ENCODE measurements around the gene TCL1B. TPM values are rescaled to one million over a fixed set of nuclear protein-coding genes. Genes with fewer than 3 reads are reported as not detected.

TCL1B gene
- total RNA-seq, 1 experiment from 2014 or later: not detected

DNA sequence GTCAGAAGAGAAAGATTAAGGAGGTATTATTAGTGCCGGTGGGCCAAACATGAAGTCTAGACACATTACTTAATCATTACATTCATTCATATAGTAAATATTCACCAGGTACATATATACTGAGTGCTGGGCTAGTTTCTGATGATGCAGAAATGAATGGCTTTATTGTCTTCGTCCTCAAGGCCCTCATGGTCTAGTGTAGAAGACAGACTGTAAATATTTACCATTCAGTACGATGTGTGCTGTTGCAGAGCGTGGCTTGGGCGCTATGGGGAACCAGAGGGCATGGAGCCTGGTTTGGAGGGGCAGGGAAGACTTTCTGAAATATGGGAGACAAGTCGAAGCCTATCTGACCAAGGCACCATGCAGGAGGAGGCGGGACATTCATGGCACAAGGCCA lies 37.0 kb upstream of the TCL1B start:
- Mint-ChIP-seq H3K36me3 (ENCODE audit: insufficient read depth, unreplicated experiment) (no peaks in the 10 kb centered on the region), H3K4me1 (ENCODE audit: insufficient read depth, unreplicated experiment) (no peaks in the 10 kb centered on the region), H3K27me3 (ENCODE audit: insufficient read depth, unreplicated experiment) (peaks cover 80% of the 10 kb centered on the region), H3K4me3 (ENCODE audit: unreplicated experiment) (no peak overlapping the region), H3K27ac (ENCODE audit: low read depth, unreplicated experiment) (no peak overlapping the region), H3K9me3 (ENCODE audit: unreplicated experiment) (no peaks in the 10 kb centered on the region)
- CTCF ChIA-PET: no interaction called here
- DNase-seq (ENCODE audit: unreplicated experiment): no peak
- intact Hi-C loops (cut with micrococcal nuclease): no loop called here
- TF ChIP-seq, protein P1, sequence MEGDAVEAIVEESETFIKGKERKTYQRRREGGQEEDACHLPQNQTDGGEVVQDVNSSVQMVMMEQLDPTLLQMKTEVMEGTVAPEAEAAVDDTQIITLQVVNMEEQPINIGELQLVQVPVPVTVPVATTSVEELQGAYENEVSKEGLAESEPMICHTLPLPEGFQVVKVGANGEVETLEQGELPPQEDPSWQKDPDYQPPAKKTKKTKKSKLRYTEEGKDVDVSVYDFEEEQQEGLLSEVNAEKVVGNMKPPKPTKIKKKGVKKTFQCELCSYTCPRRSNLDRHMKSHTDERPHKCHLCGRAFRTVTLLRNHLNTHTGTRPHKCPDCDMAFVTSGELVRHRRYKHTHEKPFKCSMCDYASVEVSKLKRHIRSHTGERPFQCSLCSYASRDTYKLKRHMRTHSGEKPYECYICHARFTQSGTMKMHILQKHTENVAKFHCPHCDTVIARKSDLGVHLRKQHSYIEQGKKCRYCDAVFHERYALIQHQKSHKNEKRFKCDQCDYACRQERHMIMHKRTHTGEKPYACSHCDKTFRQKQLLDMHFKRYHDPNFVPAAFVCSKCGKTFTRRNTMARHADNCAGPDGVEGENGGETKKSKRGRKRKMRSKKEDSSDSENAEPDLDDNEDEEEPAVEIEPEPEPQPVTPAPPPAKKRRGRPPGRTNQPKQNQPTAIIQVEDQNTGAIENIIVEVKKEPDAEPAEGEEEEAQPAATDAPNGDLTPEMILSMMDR (IDR thresholded peaks at IDR 0.05; ENCODE audit: unreplicated experiment): no peak
- POLR2A ChIA-PET: no interaction called here
- no TSS peak for BruUV-seq (replicated peaks)

DNA sequence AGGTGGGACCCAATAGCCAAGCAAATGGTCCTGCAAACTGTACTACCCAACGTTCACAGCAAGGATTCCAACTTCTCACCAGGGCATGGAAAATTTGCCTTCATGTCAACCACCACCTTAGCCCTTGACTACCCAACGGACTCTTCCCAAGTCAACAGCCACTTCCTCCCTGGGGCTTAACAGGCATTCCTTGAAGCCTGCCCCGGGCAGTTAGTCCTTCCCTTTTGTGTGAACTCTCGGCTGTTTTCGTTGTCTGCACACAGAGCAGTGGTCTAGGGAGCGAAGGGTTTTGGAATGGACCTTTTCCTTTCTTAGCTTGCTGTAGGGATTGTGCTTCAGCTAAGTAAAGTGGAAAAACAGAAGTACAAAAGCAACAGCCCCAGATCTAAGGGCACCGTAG lies 35.2 kb upstream of the TCL1B start:
- no peak for DNase-seq (ENCODE audit: unreplicated experiment)
- CTCF ChIA-PET: no interaction called here
- TF ChIP-seq, protein P1 (IDR thresholded peaks at IDR 0.05; ENCODE audit: unreplicated experiment): no peak
- no peak overlapping the region for H3K27ac Mint-ChIP-seq (ENCODE audit: low read depth, unreplicated experiment)
- H3K9me3 Mint-ChIP-seq (ENCODE audit: unreplicated experiment): no peaks in the 10 kb centered on the region
- H3K27me3 Mint-ChIP-seq (ENCODE audit: insufficient read depth, unreplicated experiment): peaks cover 90% of the 10 kb centered on the region
- no peak overlapping the region for H3K4me3 Mint-ChIP-seq (ENCODE audit: unreplicated experiment)
- no TSS peak for BruUV-seq (replicated peaks)
- POLR2A ChIA-PET: interaction anchor here (1.2 kb wide), 1 partner anchor 90 kb away, joined by 3 read pairs; no protein-coding TSS in a partner anchor
- no peaks in the 10 kb centered on the region for H3K36me3 Mint-ChIP-seq (ENCODE audit: insufficient read depth, unreplicated experiment)
- no peaks in the 10 kb centered on the region for H3K4me1 Mint-ChIP-seq (ENCODE audit: insufficient read depth, unreplicated experiment)
- intact Hi-C loops (cut with micrococcal nuclease): no loop called here

- no peak for DNase-seq (ENCODE audit: unreplicated experiment)
- intact Hi-C loops (cut with micrococcal nuclease): no loop called here
- no peak overlapping the region for H3K4me3 Mint-ChIP-seq (ENCODE audit: unreplicated experiment)
- BruUV-seq (replicated peaks): no TSS peak
- no peaks in the 10 kb centered on the region for H3K4me1 Mint-ChIP-seq (ENCODE audit: insufficient read depth, unreplicated experiment)
- ChIA-PET CTCF (interaction anchor here (0.6 kb wide), 1 partner anchor 43 kb away, joined by 3 read pairs; no protein-coding TSS in a partner anchor), POLR2A (interaction anchor here (0.7 to 1.2 kb wide), 3 partner anchors 11 to 89 kb away, joined by 3 read pairs; no protein-coding TSS in a partner anchor)
- no peaks in the 10 kb centered on the region for H3K36me3 Mint-ChIP-seq (ENCODE audit: insufficient read depth, unreplicated experiment)
- H3K9me3 Mint-ChIP-seq (ENCODE audit: unreplicated experiment): no peaks in the 10 kb centered on the region
- H3K27me3 Mint-ChIP-seq (ENCODE audit: insufficient read depth, unreplicated experiment): peaks cover 97% of the 10 kb centered on the region
- H3K27ac Mint-ChIP-seq (ENCODE audit: low read depth, unreplicated experiment): no peak overlapping the region
- TF ChIP-seq, protein P1 (IDR thresholded peaks at IDR 0.05; ENCODE audit: unreplicated experiment): no peak
These were observed 34.2 kb upstream of the TCL1B start for GRCh38 chr14:95651821-95652583.

DNA sequence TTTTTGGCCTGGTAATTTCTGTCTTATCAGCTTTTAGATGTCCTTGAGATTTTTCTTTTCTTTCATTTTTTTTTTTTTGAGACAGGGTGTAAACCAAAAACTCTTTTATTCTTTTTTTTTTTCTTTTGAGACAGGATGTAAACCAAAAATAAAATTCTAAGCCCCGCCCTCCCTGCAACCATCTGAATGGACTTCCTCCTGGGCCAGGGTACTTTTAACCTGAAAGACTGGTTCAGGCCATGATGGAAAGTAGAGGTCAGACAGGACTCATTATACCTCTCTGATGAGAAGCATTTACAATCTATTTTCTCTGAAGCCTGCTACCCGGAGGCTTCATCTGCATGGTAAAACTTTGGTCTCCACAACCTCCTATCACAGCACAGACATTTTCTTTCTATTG lies 33.5 kb upstream of the TCL1B start:
- Mint-ChIP-seq H3K36me3 (ENCODE audit: insufficient read depth, unreplicated experiment) (no peaks in the 10 kb centered on the region), H3K27me3 (ENCODE audit: insufficient read depth, unreplicated experiment) (peaks cover 97% of the 10 kb centered on the region), H3K27ac (ENCODE audit: low read depth, unreplicated experiment) (no peak overlapping the region), H3K9me3 (ENCODE audit: unreplicated experiment) (no peaks in the 10 kb centered on the region), H3K4me1 (ENCODE audit: insufficient read depth, unreplicated experiment) (no peaks in the 10 kb centered on the region), H3K4me3 (ENCODE audit: unreplicated experiment) (no peak overlapping the region)
- TF ChIP-seq, protein P1 (IDR thresholded peaks at IDR 0.05; ENCODE audit: unreplicated experiment): no peak
- CTCF ChIA-PET: interaction anchor here (0.6 to 0.7 kb wide), 2 partner anchors 44 to 121 kb away, joined by 3 read pairs; no protein-coding TSS in a partner anchor
- BruUV-seq (replicated peaks): no TSS peak
- DNase-seq (ENCODE audit: unreplicated experiment): no peak
- intact Hi-C loops (cut with micrococcal nuclease): no loop called here
- POLR2A ChIA-PET: interaction anchor here (0.7 to 0.9 kb wide), 2 partner anchors 10 to 47 kb away, joined by 3 read pairs; no protein-coding TSS in a partner anchor

Measured in MCF 10A (cell line).